HG03571 (cell line): ENCODE results near the gene USP3.
"Not testable (repeated sequence)": the region's sequence is repeated elsewhere in the genome, so short reads cannot be mapped to it uniquely, and the experiment has no call there.

Source experiments
- ATAC-seq: cut with Tn5 transposase; IDR thresholded peaks from one replicate; pipeline ENCODE4 v1.9.1; 2021; ENCODE audit not compliant: unreplicated experiment

Gene USP3

DNA sequence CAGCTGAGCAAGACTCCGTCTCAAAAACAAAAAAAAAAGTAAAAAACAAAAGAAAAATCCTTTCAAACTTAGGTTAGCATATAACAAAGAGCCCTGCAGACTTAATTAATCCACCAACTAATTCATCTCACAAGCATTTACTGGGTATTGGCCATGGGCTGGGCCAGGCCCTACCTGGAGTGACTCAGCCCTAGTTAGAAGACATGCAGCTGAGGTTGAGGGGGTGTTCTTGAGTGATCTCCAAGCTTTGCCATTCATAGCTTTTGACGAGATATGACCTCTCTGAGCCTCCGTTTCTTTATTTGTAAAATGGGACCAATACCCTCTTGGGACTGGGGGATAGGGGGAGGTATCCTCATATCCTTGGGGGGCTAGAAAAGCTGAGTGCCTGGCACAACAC is 100.6 kb downstream of the USP3 start:
- no peak for ATAC-seq

DNA sequence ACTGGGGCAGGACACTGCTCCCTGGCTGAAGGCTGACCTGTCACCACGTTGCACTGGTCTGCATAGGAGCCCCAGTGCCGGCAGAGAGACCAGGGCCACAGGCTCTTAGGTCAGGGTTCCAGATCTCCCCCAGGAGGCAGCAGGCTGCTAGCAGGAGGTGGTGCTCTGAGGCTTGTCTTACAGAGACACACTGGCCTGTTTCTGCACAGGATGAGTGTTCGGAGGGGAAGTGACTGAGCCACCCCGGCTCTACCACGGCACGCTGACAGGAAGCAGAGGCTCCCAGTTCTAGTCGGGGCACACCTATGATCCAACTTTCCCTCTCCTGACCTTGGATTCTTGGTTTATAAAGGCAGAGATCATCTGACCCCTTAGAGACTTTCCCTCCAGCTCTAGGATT is 101.4 kb downstream of the USP3 start:
- no peak for ATAC-seq

DNA sequence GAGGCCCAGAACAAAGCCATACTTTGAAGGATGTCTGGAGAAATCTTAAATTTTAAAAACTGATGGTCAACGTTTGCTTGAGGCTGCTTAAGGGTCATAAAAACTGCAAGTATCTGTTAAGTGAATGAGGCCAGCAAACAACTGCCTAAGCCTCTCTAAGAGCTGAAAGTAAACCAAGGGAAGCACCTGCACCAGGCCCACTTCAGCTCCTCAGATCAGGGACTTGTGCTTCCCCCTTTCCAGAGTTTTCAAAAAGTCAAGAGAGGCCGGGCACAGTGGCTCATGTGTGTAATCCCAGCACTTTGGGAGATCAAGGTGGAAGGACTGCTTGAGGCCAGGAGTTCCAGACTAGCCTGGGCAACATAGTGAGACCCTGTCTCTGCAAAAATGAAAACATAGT is 101.9 kb downstream of the USP3 start:
- no peak for ATAC-seq

DNA sequence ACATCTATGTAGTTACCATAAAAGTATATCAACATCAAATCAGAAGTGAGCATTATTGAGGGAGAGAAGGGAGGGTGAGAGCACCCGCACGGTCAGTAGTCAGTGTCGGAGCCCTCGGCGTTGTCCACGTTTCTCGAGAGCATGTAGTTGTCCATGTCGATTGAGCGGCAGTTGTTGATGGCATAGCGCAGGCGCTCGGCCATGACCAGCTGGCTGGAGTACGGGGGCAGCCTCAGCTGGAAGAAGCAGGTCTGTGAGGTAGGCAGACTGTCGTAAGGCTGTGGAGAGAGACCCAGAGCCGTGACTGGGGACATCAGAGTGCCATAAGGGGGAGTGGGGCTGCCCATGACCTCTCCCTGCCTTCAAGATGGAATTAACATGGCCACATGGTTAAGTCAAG is 104.6 kb downstream of the USP3 start:
- no peak for ATAC-seq

DNA sequence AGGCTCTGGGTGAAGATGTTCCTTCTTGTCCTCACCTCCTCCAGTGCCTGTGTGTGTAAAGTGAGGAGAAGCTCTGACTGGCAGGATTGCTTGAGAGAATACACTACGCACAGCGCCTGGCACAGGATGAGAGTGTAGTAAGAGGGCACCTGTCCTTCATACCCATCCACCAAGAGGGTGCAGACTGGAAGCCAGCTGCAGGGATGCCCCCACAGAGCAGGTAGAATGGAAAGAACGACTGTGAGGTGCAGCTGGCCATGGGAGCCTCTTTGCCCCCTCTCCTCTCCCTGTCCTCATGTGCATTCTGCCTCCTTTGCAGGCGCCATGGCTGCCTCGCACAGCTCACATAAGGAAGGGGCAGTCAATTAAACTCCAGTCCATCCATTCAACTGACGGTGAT is 105.1 kb downstream of the USP3 start:
- ATAC-seq = no peak

DNA sequence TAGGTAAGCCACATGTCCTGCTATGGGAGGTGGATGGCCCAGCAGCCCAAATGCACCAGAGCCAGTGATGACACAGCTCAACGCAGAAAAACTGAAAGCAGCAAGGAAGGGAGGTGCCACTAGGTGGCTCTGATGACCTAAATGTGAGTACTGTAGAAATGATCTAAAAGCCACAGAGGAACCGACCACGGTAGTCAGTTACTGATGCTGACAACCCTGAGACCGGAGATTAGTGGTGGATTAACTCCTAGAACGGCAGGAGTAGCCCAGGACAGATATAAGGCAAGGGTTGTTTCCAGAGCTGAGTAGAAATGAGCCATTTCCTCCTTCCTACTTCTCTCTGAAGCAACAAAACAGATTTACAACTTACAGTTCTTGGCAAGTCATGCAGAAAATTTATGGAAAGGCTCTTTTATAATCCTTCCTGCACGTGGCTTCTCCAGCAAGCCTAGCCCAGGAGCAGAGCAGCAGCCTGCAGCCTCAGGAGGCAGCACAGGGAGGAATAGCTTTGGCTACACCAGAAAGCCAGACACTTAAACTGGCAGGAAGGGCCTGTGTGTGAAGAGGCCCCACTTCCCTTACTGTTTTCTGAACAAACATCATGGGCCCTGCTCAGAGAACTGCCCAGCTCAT is 105.9 kb downstream of the USP3 start:
- ATAC-seq = peak; percentile 49

DNA sequence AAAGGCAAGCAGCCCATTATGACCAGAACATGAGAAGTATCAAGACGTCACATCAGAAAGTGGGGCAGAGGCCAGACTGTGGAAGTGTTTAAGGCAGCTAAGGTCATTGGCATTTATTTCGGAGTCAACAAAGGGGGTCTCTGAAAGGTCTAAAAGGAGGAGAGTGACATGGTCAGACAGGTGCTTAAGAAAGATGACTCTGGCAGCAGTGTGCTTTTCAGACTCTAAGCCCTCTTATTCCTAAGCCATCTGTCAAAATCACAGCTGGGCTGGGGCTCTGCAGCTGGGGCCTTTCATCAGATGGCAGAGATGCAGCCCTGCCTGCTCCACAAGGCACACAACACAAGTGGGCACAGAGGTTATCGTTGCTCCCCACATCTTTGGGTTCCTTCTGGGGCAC is 106.8 kb downstream of the USP3 start:
- ATAC-seq = no peak

DNA sequence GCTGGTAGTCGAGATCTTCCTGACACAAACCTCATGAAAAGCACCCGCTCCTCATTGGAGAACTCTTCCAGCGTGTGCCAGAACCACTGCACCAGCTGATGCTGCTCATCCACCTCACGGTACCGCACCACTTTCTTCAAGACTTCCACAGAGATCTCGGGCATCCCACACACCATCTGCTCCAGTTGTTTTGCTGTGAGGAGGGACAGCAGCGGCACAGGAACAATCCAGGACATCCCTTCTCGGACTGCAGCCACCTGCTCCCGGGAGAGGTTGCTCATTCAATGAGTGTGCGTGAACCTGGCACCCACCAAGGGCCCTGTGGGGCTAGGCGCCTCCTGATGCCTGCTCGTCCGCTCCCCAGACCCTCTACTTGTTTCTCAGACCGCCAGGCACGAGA is 107.9 kb downstream of the USP3 start:
- ATAC-seq = no peak

DNA sequence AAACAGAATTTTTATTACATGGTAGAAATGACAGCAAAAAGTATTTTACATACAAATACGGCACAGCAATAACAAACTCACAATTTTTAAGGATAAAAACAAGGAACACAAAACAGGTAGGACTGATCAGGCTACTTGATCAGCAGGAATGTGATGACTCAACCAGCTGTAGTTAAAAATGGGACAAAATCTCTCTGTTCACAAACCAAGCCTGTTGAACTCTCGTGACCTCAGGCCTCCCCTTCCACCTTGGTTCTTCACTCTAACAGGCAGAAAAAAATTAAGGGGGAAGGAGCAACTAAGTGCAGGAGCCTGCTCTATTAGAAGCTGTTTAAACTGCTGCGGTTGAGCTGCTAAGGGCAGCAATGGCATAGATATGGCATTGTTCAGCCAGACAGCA is 111.5 kb downstream of the USP3 start:
- ATAC-seq = no peak

DNA sequence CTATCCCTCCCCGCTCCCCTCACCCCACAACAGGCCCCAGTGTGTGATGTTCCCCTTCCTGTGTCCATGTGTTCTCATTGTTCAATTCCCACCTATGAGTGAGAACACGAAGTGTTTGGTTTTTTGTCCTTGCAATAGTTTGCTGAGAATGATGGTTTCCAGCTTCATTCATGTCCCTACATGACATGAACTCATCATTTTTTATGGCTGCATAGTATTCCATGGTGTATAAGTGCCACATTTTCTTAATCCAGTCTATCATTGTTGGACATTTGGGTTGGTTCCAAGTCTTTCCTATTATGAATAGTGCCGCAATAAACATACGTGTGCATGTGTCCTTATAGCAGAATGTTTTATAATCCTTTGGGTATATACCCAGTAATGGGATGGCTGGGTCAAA is 112.8 kb downstream of the USP3 start:
- not testable (repeated sequence) for ATAC-seq

DNA sequence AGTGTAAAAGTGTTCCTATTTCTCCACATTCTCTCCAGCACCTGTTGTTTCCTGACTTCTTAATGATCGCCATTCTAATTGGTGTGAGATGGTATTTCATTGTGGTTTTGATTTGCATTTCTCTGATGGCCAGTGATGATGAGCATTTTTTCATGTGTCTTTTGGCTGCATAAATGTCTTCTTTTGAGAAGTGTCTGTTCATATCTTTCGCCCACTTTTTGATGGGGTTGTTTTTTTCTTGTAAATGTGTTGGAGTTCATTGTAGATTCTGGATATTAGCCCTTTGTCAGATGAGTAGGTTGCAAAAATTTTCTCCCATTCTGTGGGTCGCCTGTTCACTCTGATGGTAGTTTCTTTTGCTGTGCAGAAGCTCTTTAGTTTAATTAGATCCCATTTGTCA is 113.2 kb downstream of the USP3 start:
- ATAC-seq = not testable (repeated sequence)

DNA sequence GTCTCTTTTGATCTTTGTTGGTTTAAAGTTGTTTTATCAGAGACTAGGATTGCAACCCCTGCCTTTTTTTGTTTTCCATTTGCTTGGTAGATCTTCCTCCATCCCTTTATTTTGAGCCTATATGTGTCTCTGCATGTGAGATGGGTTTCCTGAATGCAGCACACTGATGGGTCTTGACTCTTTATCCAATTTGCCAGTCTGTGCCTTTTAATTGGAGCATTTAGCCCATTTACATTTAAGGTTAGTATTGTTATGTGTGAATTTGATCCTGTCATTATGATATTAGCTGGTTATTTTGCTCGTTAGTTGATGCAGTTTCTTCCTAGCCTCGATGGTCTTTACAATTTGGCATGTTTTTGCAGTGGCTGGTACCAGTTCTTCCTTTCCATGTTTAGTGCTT is 116.4 kb downstream of the USP3 start:
- not testable (repeated sequence) for ATAC-seq

DNA sequence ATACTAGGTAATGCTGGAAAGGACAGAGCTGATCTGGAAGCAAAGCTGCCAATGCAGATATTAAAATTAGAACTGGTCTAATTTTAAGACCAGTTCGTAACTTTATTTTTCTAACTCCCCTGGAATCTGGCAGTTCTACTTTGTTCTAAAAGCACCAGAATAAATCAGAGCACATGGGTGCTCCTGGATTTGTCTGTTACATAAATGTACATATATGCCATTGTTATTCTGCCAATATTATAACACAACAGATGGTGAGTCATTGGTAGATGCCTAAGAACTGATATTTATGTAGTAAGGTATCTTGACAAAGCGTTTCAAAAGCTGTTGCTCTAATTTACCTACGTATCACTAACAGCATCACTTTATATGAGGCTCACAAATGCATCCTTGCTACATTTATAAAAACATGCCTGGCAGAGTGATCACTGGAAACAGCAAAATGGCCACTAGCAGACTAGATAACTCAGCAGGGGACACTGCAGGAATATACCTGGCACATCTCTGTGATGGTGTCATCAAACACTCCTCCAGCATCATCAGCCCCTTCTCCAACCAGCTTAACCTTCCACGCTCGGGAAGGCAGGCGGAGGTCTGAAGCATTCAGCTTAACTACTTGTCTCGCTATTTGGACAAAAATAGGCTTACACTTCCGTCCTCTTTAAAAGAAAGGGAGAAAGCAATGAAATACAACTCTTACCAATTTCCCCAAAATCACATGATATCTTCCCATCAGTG is 119.0 kb downstream of the USP3 start:
- no peak for ATAC-seq

DNA sequence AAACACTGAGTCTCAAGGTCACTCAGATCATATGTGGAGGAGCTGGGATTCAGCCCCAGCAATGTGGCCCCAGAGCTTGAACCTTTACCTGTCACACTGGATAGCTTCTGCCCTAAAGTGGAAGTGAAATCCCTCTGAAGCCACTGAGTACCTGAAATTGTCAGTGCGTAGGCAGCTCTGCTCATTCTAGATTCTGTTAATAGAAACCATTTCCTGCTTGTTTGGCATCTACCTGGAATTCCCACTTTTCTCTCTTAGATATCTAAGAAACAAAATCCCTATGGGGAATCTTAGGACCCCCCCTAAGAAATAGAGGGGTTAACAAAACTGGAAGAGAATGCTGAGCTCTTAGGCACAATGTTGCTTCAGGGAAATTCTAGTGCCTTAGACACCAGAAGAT is 122.6 kb downstream of the USP3 start:
- no peak for ATAC-seq

DNA sequence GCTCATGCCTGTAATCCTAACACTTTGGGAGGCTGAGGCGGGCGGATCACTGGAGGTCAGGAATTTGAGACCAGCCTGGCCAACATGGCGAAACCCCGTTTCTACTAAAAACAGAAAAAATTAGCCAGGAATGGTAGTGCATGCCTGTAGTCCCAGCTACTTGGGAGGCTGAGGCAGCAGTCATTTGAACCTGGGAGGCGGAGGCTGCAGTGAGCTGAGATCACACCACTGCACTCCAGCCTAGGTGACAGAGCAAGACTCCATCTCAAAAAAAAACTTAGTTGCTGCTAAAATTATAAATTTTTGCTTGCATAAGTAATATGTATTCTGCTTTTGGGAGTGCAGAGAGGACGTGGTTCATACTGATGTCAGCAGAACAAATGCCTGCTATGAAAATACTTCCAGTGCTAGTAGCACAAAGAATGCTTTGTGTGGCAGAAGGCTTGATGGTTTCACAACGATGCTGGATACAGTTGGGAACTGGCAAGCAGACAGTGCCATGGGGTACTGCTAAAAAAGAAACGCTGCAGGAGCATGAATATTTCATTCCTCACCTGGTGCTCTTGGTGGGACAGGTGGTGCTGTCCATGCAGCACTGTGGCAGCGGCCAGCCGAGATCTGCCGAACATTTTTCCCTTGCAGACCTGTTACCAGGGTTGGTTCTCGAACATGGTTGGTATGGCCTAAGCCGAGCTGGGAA is 123.9 kb downstream of the USP3 start:
- ATAC-seq = no peak

DNA sequence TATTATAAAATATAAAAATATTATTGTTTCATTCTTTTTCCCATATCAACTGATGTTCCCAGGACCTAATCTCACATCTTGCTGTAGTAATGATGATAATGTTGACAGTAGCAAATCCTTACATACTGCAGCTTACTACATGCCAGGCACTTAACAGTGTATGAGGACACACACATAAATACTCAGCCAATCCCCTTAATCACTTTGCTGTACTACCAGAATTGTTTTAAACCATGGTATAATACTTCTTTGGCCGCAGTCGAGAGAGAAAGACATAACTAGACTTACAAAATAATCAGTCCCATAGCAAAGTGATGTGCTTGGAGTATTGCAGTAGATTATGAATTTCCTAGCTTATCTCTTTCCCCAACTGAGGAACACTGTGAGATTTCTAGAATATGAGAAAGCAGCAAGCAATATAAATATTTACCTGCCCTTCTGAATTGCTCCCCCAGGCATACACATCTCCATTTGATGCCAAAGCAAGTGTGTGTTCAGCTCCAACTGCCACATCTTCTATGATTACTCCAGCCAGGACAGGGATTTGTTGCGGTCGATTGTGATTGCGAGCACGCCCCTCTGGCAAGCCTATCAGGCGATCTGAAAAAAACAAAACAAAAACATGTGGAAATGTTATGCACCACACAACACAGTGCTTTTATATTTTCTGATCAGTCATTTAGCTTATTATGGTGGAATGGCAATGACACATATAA is 125.8 kb downstream of the USP3 start:
- no peak for ATAC-seq

DNA sequence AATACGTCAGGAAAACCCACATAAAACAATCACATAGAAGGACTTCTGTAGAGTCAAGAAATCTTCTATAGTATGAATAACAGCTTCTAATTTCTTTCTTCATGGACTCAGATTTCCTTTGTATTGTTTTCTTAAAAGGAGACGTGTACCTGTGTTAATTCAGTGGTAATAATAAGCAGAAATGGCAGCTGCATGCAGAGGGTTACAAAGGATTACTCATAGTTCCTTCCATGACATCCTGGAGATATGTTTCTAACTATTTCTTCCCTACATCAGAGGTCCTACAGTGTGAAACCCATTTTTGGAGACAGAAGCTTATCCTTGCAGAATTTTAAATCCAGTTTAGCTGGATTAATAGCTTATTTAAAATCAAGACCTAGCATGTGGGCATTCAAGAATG is 128.9 kb downstream of the USP3 start:
- no peak for ATAC-seq

DNA sequence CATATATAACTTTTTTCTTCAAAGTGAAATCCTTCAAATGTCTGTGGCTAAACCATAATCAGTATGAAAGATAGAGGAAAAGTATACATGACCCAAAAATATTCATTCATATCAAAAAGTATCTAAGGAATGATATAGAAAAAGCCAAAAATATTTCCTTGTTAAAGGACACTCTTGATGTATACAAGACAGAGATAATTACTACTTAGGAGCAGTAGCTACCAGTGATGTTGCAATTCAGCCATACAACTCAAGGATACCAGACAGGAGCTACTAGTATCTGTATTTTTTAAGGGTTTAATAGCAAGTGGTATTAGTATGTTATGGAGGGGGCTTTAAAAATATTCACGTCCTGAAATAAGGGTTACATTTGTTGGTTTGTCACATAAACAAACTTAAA is 129.8 kb downstream of the USP3 start:
- no peak for ATAC-seq

DNA sequence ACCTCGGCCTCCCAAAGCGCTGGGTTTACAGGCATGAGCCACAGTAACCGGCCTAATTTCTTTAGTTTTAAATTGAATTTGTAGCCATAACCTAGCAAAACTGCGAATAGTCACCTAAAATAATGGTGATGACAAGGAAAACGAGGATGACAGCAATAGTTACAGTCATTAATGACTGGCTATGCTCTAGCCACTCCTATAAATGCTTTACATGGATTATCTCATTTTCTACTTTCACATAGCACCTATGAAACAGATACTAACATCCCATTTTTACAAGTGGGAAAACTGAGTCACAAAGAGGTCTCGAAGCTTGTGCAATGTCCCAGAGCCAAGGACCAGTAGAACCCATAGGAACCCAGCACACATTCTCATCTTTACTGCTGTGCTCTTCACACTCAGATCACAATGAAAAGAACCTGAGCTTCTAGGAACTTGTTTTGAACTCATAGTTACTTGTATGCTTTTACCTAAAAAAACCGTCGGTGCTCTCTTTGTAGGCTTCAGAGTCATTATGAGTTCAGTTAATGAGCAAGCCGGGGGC is 132.2 kb downstream of the USP3 start:
- no peak for ATAC-seq

DNA sequence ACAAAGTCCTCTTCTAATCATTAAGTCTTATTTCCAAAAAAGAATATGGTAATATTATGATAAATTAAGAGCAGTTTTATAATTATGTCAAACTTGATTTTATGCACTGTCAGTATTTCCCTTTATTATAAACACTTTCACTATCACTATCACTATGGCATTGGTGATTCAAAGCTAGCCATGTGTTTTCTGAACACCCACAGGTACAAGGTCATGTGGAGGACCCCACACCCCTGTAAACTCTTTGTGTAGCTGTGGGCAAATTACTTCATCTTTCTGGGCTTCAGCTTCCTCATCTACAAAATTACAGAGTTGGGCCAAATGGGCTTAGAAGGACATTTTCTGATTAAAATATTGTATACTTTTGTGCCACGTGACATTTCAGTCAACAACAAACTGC is 134.4 kb downstream of the USP3 start:
- ATAC-seq = no peak

DNA sequence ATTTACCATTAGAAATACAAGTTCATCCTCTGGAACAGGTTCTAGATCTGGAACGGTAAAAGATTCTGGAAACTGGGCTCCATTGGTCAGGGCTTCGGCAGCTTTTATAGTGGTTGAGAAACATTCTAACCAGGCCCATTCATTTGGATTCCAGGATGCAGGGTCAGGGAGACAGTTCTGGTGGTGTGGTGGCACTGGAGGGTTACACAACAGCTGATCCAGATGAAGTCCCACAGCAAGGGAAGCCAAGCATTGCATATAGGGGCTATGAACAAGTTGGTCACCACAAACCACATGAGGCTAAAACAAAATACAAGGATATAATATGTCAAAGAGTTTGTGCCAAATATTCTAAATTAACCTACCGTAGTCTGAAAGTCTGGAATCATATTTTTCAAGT is 135.8 kb downstream of the USP3 start:
- ATAC-seq = no peak
